Measurements from ENCODE around the gene EPN2.

EPN2 gene

DNA sequence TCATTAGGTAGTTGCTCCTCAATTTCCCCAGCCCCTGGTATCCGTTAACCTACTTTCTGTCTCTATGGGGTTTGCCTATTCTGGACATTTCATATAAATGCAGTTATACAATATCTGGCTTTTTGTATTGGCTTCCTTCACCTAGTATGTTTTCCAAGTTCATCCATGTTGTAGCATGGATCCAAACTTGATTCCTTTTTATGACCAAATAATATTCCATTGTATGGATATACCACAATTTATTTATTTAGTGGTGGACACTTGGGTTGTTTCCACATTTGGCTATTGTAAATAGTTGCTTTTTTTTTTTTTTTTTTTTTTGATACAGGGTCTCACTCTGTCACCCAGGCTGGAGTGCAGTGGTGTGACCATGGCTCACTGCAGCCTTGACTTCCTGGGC lies 15.9 kb downstream of the EPN2 start:
- TF ChIP-seq, protein P1, sequence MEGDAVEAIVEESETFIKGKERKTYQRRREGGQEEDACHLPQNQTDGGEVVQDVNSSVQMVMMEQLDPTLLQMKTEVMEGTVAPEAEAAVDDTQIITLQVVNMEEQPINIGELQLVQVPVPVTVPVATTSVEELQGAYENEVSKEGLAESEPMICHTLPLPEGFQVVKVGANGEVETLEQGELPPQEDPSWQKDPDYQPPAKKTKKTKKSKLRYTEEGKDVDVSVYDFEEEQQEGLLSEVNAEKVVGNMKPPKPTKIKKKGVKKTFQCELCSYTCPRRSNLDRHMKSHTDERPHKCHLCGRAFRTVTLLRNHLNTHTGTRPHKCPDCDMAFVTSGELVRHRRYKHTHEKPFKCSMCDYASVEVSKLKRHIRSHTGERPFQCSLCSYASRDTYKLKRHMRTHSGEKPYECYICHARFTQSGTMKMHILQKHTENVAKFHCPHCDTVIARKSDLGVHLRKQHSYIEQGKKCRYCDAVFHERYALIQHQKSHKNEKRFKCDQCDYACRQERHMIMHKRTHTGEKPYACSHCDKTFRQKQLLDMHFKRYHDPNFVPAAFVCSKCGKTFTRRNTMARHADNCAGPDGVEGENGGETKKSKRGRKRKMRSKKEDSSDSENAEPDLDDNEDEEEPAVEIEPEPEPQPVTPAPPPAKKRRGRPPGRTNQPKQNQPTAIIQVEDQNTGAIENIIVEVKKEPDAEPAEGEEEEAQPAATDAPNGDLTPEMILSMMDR (conservative IDR thresholded peaks at IDR 0.05; ENCODE audit: low read depth, low read length), result no peak
- no peak overlapping the region for H3K4me3 ChIP-seq (ENCODE audit: low read depth, low read length)
- no peak for DNase-seq (ENCODE audit: low read depth)

DNA sequence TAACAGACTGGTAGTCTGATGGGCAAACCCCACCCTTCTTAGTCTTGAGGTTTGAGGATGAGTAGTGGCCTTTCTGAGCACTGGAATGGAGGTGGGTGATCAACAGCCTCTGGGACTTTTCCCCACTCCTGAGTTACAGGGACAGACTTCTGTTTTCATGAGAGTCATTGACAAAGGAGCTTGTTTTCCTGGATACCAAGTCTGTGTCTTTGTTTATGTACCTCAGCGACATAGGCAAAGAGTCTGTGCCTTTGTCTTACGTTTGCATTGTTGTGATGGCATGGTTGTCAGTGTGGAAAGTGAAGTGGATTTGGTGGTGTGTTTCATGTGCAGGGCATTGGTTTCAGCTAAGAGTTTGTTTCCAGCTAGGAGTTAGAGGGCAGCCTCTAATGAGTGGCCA lies 17.5 kb downstream of the EPN2 start:
- no peak for DNase-seq (ENCODE audit: low read depth)
- H3K4me3 ChIP-seq (ENCODE audit: low read depth, low read length), result no peak overlapping the region
- TF ChIP-seq, protein P1 (conservative IDR thresholded peaks at IDR 0.05; ENCODE audit: low read depth, low read length), result no peak

DNA sequence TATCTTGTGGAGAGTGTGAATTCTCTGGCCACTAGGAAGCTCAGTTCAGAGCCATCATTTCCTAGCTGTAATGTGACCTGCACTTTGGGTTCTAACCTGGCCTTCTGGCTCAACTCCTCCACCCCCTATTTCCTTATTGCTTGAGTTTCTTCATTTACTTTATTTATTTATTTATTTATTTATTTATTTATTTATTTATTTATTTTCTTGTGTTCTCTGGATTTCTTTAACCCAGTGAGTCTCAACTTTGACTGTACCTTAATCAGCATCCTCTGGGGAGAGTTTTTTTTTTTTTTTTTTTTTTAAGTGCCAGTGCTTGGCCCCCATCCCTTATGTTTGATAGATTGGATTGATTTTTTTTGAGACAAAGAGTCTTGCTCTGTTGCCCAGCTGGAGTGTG lies 18.1 kb downstream of the EPN2 start:
- TF ChIP-seq, protein P1 (conservative IDR thresholded peaks at IDR 0.05; ENCODE audit: low read depth, low read length), result no peak
- no peak for DNase-seq (ENCODE audit: low read depth)
- H3K4me3 ChIP-seq (ENCODE audit: low read depth, low read length), result no peak overlapping the region

DNA sequence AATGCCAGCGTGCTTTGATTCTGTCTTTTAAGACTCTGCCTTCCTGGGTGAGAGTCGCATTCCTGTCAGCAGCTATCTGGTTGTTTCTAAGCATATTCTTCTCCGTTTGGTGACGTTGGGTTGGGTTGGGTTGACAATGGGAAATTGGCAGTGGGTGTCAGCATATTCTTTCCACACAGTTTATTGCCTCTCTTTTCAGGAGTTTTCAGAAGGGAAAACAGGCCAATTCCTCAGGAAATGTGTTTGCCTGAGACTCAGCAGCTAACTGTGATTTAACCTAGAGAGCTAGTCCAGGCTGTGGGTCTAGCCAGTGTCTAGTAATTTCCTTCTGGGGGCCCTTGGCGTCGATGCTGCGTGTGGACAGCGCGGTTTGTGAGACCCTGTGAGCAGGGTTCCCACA lies 21.2 kb downstream of the EPN2 start:
- TF ChIP-seq, protein P1 (conservative IDR thresholded peaks at IDR 0.05; ENCODE audit: low read depth, low read length), result no peak
- H3K4me3 ChIP-seq (ENCODE audit: low read depth, low read length), result no peak overlapping the region

DNA sequence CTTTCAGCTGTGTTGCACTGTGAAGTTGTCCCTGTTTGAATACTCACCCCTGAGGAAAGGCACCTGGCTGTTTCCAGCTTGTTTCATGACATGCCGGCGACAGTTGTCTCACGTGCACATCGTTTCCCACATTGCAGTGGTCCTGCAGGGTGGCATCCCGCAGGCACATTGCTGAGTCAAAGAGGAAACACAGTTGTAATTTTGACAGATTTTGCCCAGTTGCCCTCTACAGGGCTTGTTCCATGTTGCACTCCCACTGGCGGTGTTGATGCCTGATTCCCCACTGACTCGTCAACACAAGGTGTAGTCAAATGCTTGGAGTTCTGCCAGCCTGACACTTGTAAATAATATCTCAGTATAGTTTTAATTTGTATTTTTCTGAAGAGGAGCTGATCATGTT lies 23.8 kb downstream of the EPN2 start:
- H3K4me3 ChIP-seq (ENCODE audit: low read depth, low read length), result no peak overlapping the region
- TF ChIP-seq, protein P1 (conservative IDR thresholded peaks at IDR 0.05; ENCODE audit: low read depth, low read length), result peak; percentile 36
- DNase-seq (ENCODE audit: low read depth), result peak; percentile 21

More for the DNA sequence above, 21.2 kb downstream of the EPN2 start:
- no peak for DNase-seq (ENCODE audit: low read depth)

DNA sequence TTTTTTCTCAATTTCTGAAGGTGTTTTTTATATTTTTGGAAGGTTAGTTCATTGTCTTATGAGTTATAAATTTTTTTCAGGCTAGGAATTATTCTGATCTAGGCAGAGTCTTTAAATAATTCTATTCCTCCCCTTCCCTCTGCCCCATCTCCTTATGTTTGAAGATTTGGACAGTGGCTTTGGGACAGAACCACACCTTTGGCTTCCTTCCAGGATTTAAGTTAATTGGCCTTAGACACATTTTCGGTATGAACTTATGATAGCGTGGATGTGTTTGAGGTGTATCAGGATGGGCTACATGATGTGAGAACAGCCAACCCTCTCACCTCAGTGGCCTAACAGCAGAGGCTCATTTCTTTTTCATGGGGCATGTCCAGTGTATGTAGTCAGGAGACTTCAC lies 24.3 kb downstream of the EPN2 start:
- no peak overlapping the region for H3K4me3 ChIP-seq (ENCODE audit: low read depth, low read length)
- TF ChIP-seq, protein P1 (conservative IDR thresholded peaks at IDR 0.05; ENCODE audit: low read depth, low read length), result no peak
- DNase-seq (ENCODE audit: low read depth), result no peak
